Measurements from ENCODE around the gene CBFA2T3.

CBFA2T3 gene

GRCh38 chr16:88826070-88826840 is 150.8 kb downstream of the CBFA2T3 start:
- DNase-seq (ENCODE audit: low read depth in 2 of 3, low spot score in 2 of 3), result no peak

GRCh38 chr16:88825146-88825545 is 151.9 kb downstream of the CBFA2T3 start:
- DNase-seq (ENCODE audit: low read depth in 2 of 3, low spot score in 2 of 3), result no peak
